ENCODE measurements around the gene LRRC8A.
A peak's percentile ranks its signal among the peaks of the same experiment; 100 is the strongest.

GRCh38 chr9:128899566-128900322 lies 17.8 kb downstream of the LRRC8A start:
- TF ChIP-seq MXI1 (IDR thresholded peaks at IDR 0.05; ENCODE audit: borderline replicate concordance, low read depth, low read length) (no peak), CTCF (conservative IDR thresholded peaks at IDR 0.05; ENCODE audit: low read depth, low read length) (no peak), CEBPB (IDR thresholded peaks at IDR 0.05; ENCODE audit: low read depth, low read length) (peak; percentile 56; the same call in 1 of the 2 replicates), RAD21 (IDR thresholded peaks at IDR 0.05; ENCODE audit: low read length) (no peak), BHLHE40 (IDR thresholded peaks at IDR 0.05; ENCODE audit: low read depth, low read length) (no peak), MAFK (IDR thresholded peaks at IDR 0.05; ENCODE audit: low read depth, low read length) (no peak), POLR2A (IDR thresholded peaks at IDR 0.05; ENCODE audit: low read depth, low read length) (no peak), FOS (IDR thresholded peaks at IDR 0.05; ENCODE audit: low read depth, low read length) (no peak), RCOR1 (IDR thresholded peaks at IDR 0.05; ENCODE audit: insufficient replicate concordance, low read length) (no peak), MAZ (IDR thresholded peaks at IDR 0.05; ENCODE audit: borderline replicate concordance, low read depth, low read length) (peak; percentile 37; the same call in 1 of the 2 replicates), ELK1 (IDR thresholded peaks at IDR 0.05; ENCODE audit: borderline replicate concordance, low read depth, low read length) (no peak)
